Measurements from ENCODE around the gene C3orf18. TPM values are rescaled to one million over a fixed set of nuclear protein-coding genes. Genes with fewer than 3 reads are reported as not detected.

The C3orf18 gene
- total RNA-seq, 1 donor from 2014 or later: 8.9 TPM

- DNase-seq (ENCODE audit: low read depth): no peak
- TF ChIP-seq CTCF (conservative IDR thresholded peaks at IDR 0.05; ENCODE audit: low read depth, low read length): no peak
- H3K4me3 ChIP-seq (ENCODE audit: low read depth, low read length): no peak overlapping the region
Observed at GRCh38 chr3:50537421-50538129, 30.0 kb downstream of the C3orf18 start.

- H3K4me3 ChIP-seq (ENCODE audit: low read depth, low read length): no peak overlapping the region
- no peak for TF ChIP-seq CTCF (conservative IDR thresholded peaks at IDR 0.05; ENCODE audit: low read depth, low read length)
- DNase-seq (ENCODE audit: low read depth): no peak
Observed at GRCh38 chr3:50536471-50537180, 30.9 kb downstream of the C3orf18 start.

- DNase-seq (ENCODE audit: low read depth): peak; percentile 70
- no peak for TF ChIP-seq CTCF (conservative IDR thresholded peaks at IDR 0.05; ENCODE audit: low read depth, low read length)
- no peak overlapping the region for H3K4me3 ChIP-seq (ENCODE audit: low read depth, low read length)
Observed at GRCh38 chr3:50534681-50535330, 32.7 kb downstream of the C3orf18 start.

- H3K4me3 ChIP-seq (ENCODE audit: low read depth, low read length): no peak overlapping the region
- no peak for TF ChIP-seq CTCF (conservative IDR thresholded peaks at IDR 0.05; ENCODE audit: low read depth, low read length)
- no peak for DNase-seq (ENCODE audit: low read depth)
Observed at GRCh38 chr3:50533807-50534461, 33.6 kb downstream of the C3orf18 start.

GRCh38 chr3:50533316-50533715, 34.2 kb downstream of the C3orf18 start:
- no peak overlapping the region for H3K4me3 ChIP-seq (ENCODE audit: low read depth, low read length)
- TF ChIP-seq CTCF (conservative IDR thresholded peaks at IDR 0.05; ENCODE audit: low read depth, low read length): no peak
- no peak for DNase-seq (ENCODE audit: low read depth)

- peak; percentile 10 for TF ChIP-seq CTCF (conservative IDR thresholded peaks at IDR 0.05; ENCODE audit: low read depth, low read length)
Observed at GRCh38 chr3:50532062-50532705, 35.4 kb downstream of the C3orf18 start.

More at GRCh38 chr3:50532062-50532705, 35.4 kb downstream of the C3orf18 start:
- DNase-seq (ENCODE audit: low read depth): no peak
- H3K4me3 ChIP-seq (ENCODE audit: low read depth, low read length): no peak overlapping the region

Data from epithelial cell of proximal tubule (primary cell).